PFSK-1 (cell line): Measurements from ENCODE around the gene TASL.

Source experiments
- POLR2AphosphoS5 ChIP-seq: IDR thresholded peaks from 2 replicates; pipeline ENCODE4 v1.6.1; 2012; ENCODE audit warnings: low read depth, mild to moderate bottlenecking, control low read depth, low read length, moderate library complexity
- SIN3A ChIP-seq: IDR thresholded peaks from 2 replicates; pipeline ENCODE4 v1.6.1; 2012; ENCODE audit warnings: mild to moderate bottlenecking, low read length, moderate library complexity, borderline replicate concordance; ENCODE audit not compliant: insufficient read depth
- TAF1 ChIP-seq: IDR thresholded peaks from 2 replicates; pipeline ENCODE4 v1.6.1; 2012; ENCODE audit warnings: low read length, control low read depth, borderline replicate concordance; ENCODE audit not compliant: insufficient read depth
- TF ChIP-seq, protein P1 (sequence below), 2 experiments: IDR thresholded peaks; 2 replicates each; pipeline versions ENCODE4 v1.6.1 to v1.8.0; 2011 to 2012; ENCODE audit warnings: low read depth in 2 of 2, low read length in 2 of 2, control low read depth in 1 of 2, inconsistent platforms in 1 of 2, mild to moderate bottlenecking in 1 of 2, moderate library complexity in 1 of 2; ENCODE audit not compliant: insufficient read depth in 1 of 2

GRCh38 chrX:30610026-30610425 is 32.5 kb upstream of the TASL start:
- TF ChIP-seq POLR2AphosphoS5 (no peak), TAF1 (no peak), SIN3A (no peak)
- TF ChIP-seq, protein P1, sequence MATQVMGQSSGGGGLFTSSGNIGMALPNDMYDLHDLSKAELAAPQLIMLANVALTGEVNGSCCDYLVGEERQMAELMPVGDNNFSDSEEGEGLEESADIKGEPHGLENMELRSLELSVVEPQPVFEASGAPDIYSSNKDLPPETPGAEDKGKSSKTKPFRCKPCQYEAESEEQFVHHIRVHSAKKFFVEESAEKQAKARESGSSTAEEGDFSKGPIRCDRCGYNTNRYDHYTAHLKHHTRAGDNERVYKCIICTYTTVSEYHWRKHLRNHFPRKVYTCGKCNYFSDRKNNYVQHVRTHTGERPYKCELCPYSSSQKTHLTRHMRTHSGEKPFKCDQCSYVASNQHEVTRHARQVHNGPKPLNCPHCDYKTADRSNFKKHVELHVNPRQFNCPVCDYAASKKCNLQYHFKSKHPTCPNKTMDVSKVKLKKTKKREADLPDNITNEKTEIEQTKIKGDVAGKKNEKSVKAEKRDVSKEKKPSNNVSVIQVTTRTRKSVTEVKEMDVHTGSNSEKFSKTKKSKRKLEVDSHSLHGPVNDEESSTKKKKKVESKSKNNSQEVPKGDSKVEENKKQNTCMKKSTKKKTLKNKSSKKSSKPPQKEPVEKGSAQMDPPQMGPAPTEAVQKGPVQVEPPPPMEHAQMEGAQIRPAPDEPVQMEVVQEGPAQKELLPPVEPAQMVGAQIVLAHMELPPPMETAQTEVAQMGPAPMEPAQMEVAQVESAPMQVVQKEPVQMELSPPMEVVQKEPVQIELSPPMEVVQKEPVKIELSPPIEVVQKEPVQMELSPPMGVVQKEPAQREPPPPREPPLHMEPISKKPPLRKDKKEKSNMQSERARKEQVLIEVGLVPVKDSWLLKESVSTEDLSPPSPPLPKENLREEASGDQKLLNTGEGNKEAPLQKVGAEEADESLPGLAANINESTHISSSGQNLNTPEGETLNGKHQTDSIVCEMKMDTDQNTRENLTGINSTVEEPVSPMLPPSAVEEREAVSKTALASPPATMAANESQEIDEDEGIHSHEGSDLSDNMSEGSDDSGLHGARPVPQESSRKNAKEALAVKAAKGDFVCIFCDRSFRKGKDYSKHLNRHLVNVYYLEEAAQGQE (IDR thresholded peaks at IDR 0.05; ENCODE audit: insufficient read depth in 1 of 2, low read depth in 2 of 2, low read length in 2 of 2): no peak
